CD4-positive, alpha-beta T cell treated with Interleukin-2 at 100 ng/mL for 4 hours (primary cell): Measurements from ENCODE around the gene YWHAH.

Source experiments
- DNase-seq: peaks from one replicate; pipeline ENCODE4 v3.0.0-alpha.2; 2020; ENCODE audit warnings: low spot score

The YWHAH gene

GRCh38 chr22:31950226-31950625 lies 5.9 kb downstream of the YWHAH start:
- DNase-seq = no peak

GRCh38 chr22:31951194-31952093 lies 7.1 kb downstream of the YWHAH start:
- peak; percentile 12 for DNase-seq

- no peak for DNase-seq
These were observed 7.7 kb downstream of the YWHAH start for GRCh38 chr22:31952094-31952401.

- peak; percentile 19 for DNase-seq
These were observed 8.1 kb downstream of the YWHAH start for GRCh38 chr22:31952472-31952871.

GRCh38 chr22:31953261-31953660 lies 8.9 kb downstream of the YWHAH start:
- no peak for DNase-seq

- DNase-seq = no peak
These were observed 10.5 kb downstream of the YWHAH start for GRCh38 chr22:31954535-31955523.

GRCh38 chr22:31956360-31956759 lies 12.0 kb downstream of the YWHAH start:
- peak; percentile 19 for DNase-seq

GRCh38 chr22:31957970-31958594 lies 13.7 kb downstream of the YWHAH start:
- no peak for DNase-seq

GRCh38 chr22:31958625-31959239 lies 14.4 kb downstream of the YWHAH start:
- DNase-seq = peak; percentile 44

- DNase-seq = no peak
These were observed 16.4 kb downstream of the YWHAH start for GRCh38 chr22:31960767-31961166.

- no peak for DNase-seq
These were observed 18.2 kb downstream of the YWHAH start for GRCh38 chr22:31962387-31963125.

GRCh38 chr22:31968022-31968421 lies 23.7 kb downstream of the YWHAH start:
- DNase-seq = no peak

- peak; percentile 69 for DNase-seq
These were observed 25.6 kb downstream of the YWHAH start for GRCh38 chr22:31969789-31970489.

GRCh38 chr22:31970490-31971444 lies 26.4 kb downstream of the YWHAH start:
- peak; percentile 89 for DNase-seq

- no peak for DNase-seq
These were observed 27.8 kb downstream of the YWHAH start for GRCh38 chr22:31972180-31972579.

GRCh38 chr22:31973739-31974138 lies 29.4 kb downstream of the YWHAH start:
- DNase-seq = no peak

GRCh38 chr22:31977141-31977841 lies 33.0 kb downstream of the YWHAH start:
- DNase-seq = peak; percentile 76

GRCh38 chr22:31977939-31978338 lies 33.6 kb downstream of the YWHAH start:
- no peak for DNase-seq

- no peak for DNase-seq
These were observed 36.3 kb downstream of the YWHAH start for GRCh38 chr22:31980628-31981027.
